ENCODE measurements around the gene MTR.

- TF ChIP-seq CTCF (IDR thresholded peaks at IDR 0.05; ENCODE audit: insufficient read depth, low read length, poor library complexity, severe bottlenecking) (no peak), EZH2phosphoT487 (conservative IDR thresholded peaks at IDR 0.05; ENCODE audit: low read length) (no peak)
Measured at GRCh38 chr1:236774926-236775325, 20.2 kb upstream of the MTR start.

Data from SU-DHL-6 (cell line).